ENCODE data around the gene COLEC12. TPM values are rescaled to one million over a fixed set of nuclear protein-coding genes. Genes with fewer than 3 reads are reported as not detected.

Gene COLEC12
- total and polyA plus RNA-seq, 5 experiments from 2014 or later: 0.13 TPM; not detected in 4

DNA sequence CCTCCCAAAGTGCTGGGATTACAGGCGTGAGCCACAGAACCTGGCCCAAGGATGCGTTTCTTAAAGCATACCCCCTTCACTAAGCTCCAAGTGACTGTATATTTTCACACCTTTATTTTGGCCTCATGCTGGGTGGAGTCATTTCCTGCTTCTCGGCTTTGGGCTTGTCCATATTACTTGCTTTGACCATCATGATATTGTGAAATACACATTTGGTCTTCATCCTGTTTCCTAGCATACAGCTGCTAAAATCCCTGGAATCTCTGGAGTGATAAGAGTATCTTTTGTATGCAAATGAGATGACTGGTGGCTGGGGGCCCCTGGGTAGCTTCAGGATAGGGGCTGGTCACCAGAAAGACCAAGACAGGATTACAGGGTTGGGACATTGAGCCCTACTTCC lies 17.6 kb upstream of the COLEC12 start:
- DNase-seq (no peak), ATAC-seq (no peak)
- peaks cover 0 to 9% (median 4%) of the 10 kb centered on the region in 9 donors for H3K9me3 Mint-ChIP-seq
- no peaks in the 10 kb centered on the region for H3K36me3 Mint-ChIP-seq
- POLR2A ChIA-PET: no interaction called here
- H3K4me1 Mint-ChIP-seq: peaks cover 0 to 5% (median 2%) of the 10 kb centered on the region in 4 donors
- no peak overlapping the region for H3K4me3 Mint-ChIP-seq
- H3K27ac Mint-ChIP-seq: no peak overlapping the region
- H3K27me3 Mint-ChIP-seq: peaks cover 0 to 30% (median 10%) of the 10 kb centered on the region in 5 donors

DNA sequence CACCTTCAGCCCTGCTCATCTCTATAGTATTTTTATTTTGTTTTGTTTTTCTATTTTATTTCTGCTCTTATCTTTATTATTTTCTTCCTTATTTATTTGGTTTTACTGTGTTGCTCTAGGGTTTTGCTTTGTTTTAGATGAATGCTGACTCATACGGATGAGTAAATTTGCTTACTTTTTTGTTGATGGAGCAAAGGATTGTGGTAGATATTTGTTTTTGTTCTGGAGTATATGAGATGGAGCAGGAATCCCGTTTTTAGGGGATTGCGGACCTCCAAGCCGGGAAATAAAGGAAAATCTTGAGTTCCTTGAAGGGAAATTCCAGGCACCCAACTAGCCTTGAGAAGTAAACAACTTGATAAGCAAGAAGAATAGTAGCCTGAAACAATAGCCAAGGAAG lies 15.3 kb upstream of the COLEC12 start:
- POLR2A ChIA-PET: no interaction called here
- Mint-ChIP-seq H3K4me1 (peaks cover 0 to 5% (median 2%) of the 10 kb centered on the region in 4 donors), H3K4me3 (no peak overlapping the region), H3K9me3 (peaks cover 0 to 10% (median 4%) of the 10 kb centered on the region in 9 donors), H3K27ac (no peak overlapping the region), H3K36me3 (peaks cover 0 to 4% (median 0%) of the 10 kb centered on the region in 3 donors), H3K27me3 (peaks cover 0 to 30% (median 10%) of the 10 kb centered on the region in 5 donors)
- ATAC-seq (no peak), DNase-seq (no peak)

- Mint-ChIP-seq H3K27ac (peak overlapping the region in 1 of 10 donors; percentile 40), H3K9me3 (peaks cover 0 to 10% (median 4%) of the 10 kb centered on the region in 9 donors), H3K4me1 (peaks cover 0 to 5% (median 2%) of the 10 kb centered on the region in 4 donors), H3K4me3 (peak overlapping the region in 1 of 10 donors; percentile 25), H3K36me3 (peaks cover 0 to 4% (median 0%) of the 10 kb centered on the region in 3 donors), H3K27me3 (peaks cover 0 to 30% (median 9%) of the 10 kb centered on the region in 5 donors)
- POLR2A ChIA-PET: no interaction called here
- DNase-seq (no peak), ATAC-seq (no peak)
Measured at GRCh38 chr18:515156-515815, 14.8 kb upstream of the COLEC12 start.

DNA sequence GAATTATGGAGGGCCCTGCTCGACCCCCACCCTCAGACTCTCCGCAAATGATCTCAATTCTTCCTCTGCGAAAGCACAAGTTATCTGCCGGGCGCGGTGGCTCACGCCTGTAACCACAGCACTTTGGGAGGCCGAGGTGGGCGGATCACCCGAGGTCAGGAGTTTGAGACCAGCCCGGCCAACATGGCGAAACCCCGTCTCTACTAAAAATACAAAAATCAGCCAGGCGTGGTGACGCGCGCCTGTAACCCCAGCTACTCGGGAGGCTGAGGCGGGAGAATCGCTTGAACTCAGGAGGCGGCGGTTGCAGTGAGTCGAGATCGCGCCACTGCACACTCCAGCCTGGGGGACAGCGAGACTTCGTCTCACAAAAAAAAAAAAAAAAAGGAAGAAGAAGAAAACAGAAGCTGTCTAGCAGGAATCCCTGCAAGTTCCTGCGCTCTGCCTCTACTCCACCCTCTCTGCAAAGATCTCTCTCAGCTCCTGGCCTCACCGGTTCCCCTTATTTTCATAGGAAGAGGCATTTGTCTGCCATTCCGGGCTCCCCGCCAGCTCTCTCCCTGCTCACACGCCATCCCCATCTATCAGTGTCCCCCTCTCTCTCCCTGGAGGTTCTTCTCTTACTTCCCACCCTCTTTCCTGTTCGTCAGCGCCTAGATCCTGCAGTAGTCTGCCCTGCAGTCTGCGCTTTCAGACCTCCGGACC lies 13.5 kb upstream of the COLEC12 start:
- Mint-ChIP-seq H3K9me3 (peaks cover 0 to 10% (median 4%) of the 10 kb centered on the region in 9 donors), H3K4me1 (peaks cover 0 to 4% (median 2%) of the 10 kb centered on the region in 4 donors), H3K4me3 (no peak overlapping the region), H3K27me3 (peaks cover 0 to 30% (median 9%) of the 10 kb centered on the region in 5 donors), H3K36me3 (peaks cover 0 to 4% (median 0%) of the 10 kb centered on the region in 3 donors), H3K27ac (no peak overlapping the region)
- POLR2A ChIA-PET: no interaction called here
- ATAC-seq (no peak), DNase-seq (no peak)

- Mint-ChIP-seq H3K4me1 (peaks cover 0 to 2% (median 0%) of the 10 kb centered on the region in 4 donors), H3K27me3 (peaks cover 0 to 21% (median 8%) of the 10 kb centered on the region in 5 donors), H3K9me3 (peaks cover 0 to 10% (median 4%) of the 10 kb centered on the region in 9 donors), H3K4me3 (no peak overlapping the region), H3K36me3 (peaks cover 0 to 4% (median 0%) of the 10 kb centered on the region in 3 donors), H3K27ac (no peak overlapping the region)
- DNase-seq (no peak), ATAC-seq (no peak)
- POLR2A ChIA-PET: no interaction called here
Measured at GRCh38 chr18:512957-513356, 12.5 kb upstream of the COLEC12 start.

DNA sequence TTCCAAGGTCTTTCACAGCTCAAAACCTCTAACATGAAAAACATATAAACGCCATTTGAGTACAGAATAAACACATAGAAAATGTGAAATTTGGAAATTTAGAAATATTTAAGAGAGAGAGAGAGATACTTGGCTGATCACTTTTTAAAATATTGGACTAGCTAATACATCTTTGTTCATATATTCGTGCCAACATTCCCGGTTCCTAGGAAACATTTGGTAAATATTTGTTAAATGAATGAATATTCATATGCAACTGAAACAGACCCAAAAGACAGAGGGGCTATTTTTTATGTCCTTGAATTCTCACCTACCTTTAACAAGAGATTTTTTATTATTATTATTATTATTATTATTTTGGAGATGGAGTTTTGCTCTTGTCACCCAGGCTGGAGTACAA lies 8.3 kb upstream of the COLEC12 start:
- peaks cover 0 to 8% (median 3%) of the 10 kb centered on the region in 5 donors for H3K27me3 Mint-ChIP-seq
- ATAC-seq: no peak
- no peak overlapping the region for H3K27ac Mint-ChIP-seq
- POLR2A ChIA-PET: no interaction called here
- H3K4me3 Mint-ChIP-seq: no peak overlapping the region
- H3K4me1 Mint-ChIP-seq: no peaks in the 10 kb centered on the region
- H3K9me3 Mint-ChIP-seq: peaks cover 0 to 4% (median 0%) of the 10 kb centered on the region in 9 donors
- no peak for DNase-seq
- peaks cover 0 to 4% (median 0%) of the 10 kb centered on the region in 3 donors for H3K36me3 Mint-ChIP-seq

- no peak overlapping the region for H3K27ac Mint-ChIP-seq
- POLR2A ChIA-PET: no interaction called here
- H3K9me3 Mint-ChIP-seq: peaks cover 0 to 4% (median 0%) of the 10 kb centered on the region in 9 donors
- H3K36me3 Mint-ChIP-seq: peaks cover 0 to 4% (median 0%) of the 10 kb centered on the region in 3 donors
- H3K4me3 Mint-ChIP-seq: no peak overlapping the region
- H3K27me3 Mint-ChIP-seq: peaks cover 0 to 10% (median 5%) of the 10 kb centered on the region in 5 donors
- ATAC-seq (no peak), DNase-seq (no peak)
- no peaks in the 10 kb centered on the region for H3K4me1 Mint-ChIP-seq
Measured at GRCh38 chr18:507636-508035, 7.1 kb upstream of the COLEC12 start.

DNA sequence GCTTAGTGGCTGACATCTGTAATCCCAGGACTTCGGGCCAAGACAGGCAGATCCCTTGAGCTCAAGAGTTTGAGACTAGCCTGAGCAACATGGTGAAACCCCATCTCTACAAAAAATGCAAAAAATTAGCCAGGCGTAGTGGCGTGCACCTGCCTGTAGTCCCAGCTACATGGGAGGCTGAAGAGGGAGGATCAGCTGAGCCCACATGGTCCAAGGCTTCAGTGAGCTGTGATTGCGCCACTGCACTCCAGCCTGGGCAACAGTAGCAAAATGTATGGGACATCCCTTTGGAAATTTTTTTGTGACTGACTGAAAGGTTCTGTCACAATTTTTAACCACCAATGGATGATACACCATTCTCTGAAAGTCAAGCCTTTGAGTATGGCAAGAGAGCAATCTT lies 6.3 kb upstream of the COLEC12 start:
- Mint-ChIP-seq H3K9me3 (peaks cover 0 to 3% (median 0%) of the 10 kb centered on the region in 9 donors), H3K36me3 (peaks cover 0 to 3% (median 0%) of the 10 kb centered on the region in 3 donors), H3K4me1 (no peaks in the 10 kb centered on the region), H3K4me3 (no peak overlapping the region), H3K27me3 (peaks cover 0 to 13% (median 5%) of the 10 kb centered on the region in 5 donors), H3K27ac (no peak overlapping the region)
- POLR2A ChIA-PET: no interaction called here
- ATAC-seq (no peak), DNase-seq (no peak)

GRCh38 chr18:506264-506663 lies 5.8 kb upstream of the COLEC12 start:
- POLR2A ChIA-PET: no interaction called here
- peaks cover 0 to 2% (median 0%) of the 10 kb centered on the region in 4 donors for H3K4me1 Mint-ChIP-seq
- H3K4me3 Mint-ChIP-seq: no peak overlapping the region
- H3K9me3 Mint-ChIP-seq: no peaks in the 10 kb centered on the region
- H3K36me3 Mint-ChIP-seq: no peaks in the 10 kb centered on the region
- ATAC-seq: no peak
- peaks cover 0 to 16% (median 9%) of the 10 kb centered on the region in 5 donors for H3K27me3 Mint-ChIP-seq
- DNase-seq: no peak
- no peak overlapping the region for H3K27ac Mint-ChIP-seq

- Mint-ChIP-seq H3K27me3 (peaks cover 0 to 22% (median 13%) of the 10 kb centered on the region in 5 donors), H3K4me1 (peaks cover 0 to 7% (median 2%) of the 10 kb centered on the region in 4 donors), H3K4me3 (no peak overlapping the region), H3K27ac (no peak overlapping the region), H3K9me3 (no peaks in the 10 kb centered on the region), H3K36me3 (no peaks in the 10 kb centered on the region)
- POLR2A ChIA-PET: no interaction called here
- DNase-seq (no peak), ATAC-seq (no peak)
Measured at GRCh38 chr18:505483-506122, 5.1 kb upstream of the COLEC12 start.

GRCh38 chr18:501406-501714 lies 859 bp upstream of the COLEC12 start:
- H3K27me3 Mint-ChIP-seq: peaks cover 13 to 54% (median 33%) of the 10 kb centered on the region in 5 donors
- no peak overlapping the region for H3K27ac Mint-ChIP-seq
- no peak for DNase-seq
- H3K36me3 Mint-ChIP-seq: no peaks in the 10 kb centered on the region
- H3K9me3 Mint-ChIP-seq: no peaks in the 10 kb centered on the region
- H3K4me3 Mint-ChIP-seq: peak overlapping the region in 3 of 10 donors; percentile 6 to 42 (median 33)
- peaks cover 0 to 13% (median 8%) of the 10 kb centered on the region in 4 donors for H3K4me1 Mint-ChIP-seq
- POLR2A ChIA-PET: no interaction called here
- no peak for ATAC-seq

GRCh38 chr18:499776-500631 lies 497 bp downstream of the COLEC12 start:
- H3K4me1 Mint-ChIP-seq: peaks cover 0 to 13% (median 8%) of the 10 kb centered on the region in 4 donors
- DNase-seq (no peak), ATAC-seq (no peak)
- POLR2A ChIA-PET: no interaction called here
- no peak overlapping the region for H3K27ac Mint-ChIP-seq
- peak overlapping the region in 5 of 10 donors; percentile 3 to 42 (median 29) for H3K4me3 Mint-ChIP-seq
- H3K27me3 Mint-ChIP-seq: peaks cover 13 to 58% (median 35%) of the 10 kb centered on the region in 5 donors
- no peaks in the 10 kb centered on the region for H3K9me3 Mint-ChIP-seq
- H3K36me3 Mint-ChIP-seq: no peaks in the 10 kb centered on the region
